Esophagus muscularis mucosa (tissue), 3 donors: ENCODE results near the gene DOCK10.

Experiments
- CTCF ChIP-seq, 3 experiments: fragments of 200-600 bp in 2 of 3; fragments of 450-650 bp in 1 of 3; sonication (generic) in 2 of 3; IDR thresholded peaks; one replicate each; pipeline ENCODE4 v1.5.1; 2017 to 2019; ENCODE audit warnings: antibody characterized with exemption in 3 of 3, mild to moderate bottlenecking in 2 of 3, moderate library complexity in 1 of 3
- POLR2A ChIP-seq: fragments of 450-650 bp; IDR thresholded peaks from one replicate; pipeline ENCODE4 v1.6.1; 2017; ENCODE audit warnings: antibody characterized with exemption, moderate library complexity, mild to moderate bottlenecking, low read depth
- POLR2AphosphoS5 ChIP-seq, 2 donors: sonication (generic); formaldehyde crosslinking; IDR thresholded peaks; one replicate each; pipeline ENCODE4 v1.6.1; 2017; ENCODE audit warnings: antibody characterized with exemption in 2 of 2

DNA sequence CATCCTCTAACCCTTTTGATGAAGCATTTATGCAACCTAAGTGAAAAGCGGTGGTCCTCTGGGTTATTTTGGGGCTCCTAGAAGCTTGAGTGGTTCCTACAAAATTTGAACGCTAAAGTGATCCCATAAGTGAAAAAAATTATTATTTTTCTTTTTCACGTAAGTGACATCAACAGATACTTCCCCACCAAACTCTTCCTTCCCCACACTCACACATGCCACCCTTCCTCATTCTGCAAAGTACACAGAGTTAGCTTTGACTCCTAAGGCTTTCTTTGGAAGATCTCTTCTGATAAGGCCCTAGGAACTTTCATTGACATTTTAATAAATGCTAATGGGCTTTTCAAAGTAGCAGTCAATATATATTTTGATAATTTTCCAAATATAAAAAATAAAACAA is 109.7 kb downstream of the DOCK10 start:
- TF ChIP-seq CTCF (IDR thresholded peaks at IDR 0.05) (no peak), POLR2A (no peak), POLR2AphosphoS5 (IDR thresholded peaks at IDR 0.05) (no peak)
